ENCODE results near the gene DNAH17. TPM values are rescaled to one million over a fixed set of nuclear protein-coding genes. Genes with fewer than 3 reads are reported as not detected.
"Not testable (repeated sequence)": the region's sequence is repeated elsewhere in the genome, so short reads cannot be mapped to it uniquely, and the experiment has no call there.

DNAH17 gene
- total RNA-seq, 4 donors from 2014 or later = under 0.01 TPM; not detected in 2

GRCh38 chr17:78504156-78504925, 72.9 kb downstream of the DNAH17 start:
- Histone ChIP-seq H3K27me3 (no peaks in the 10 kb centered on the region), H3K9me3 (no peaks in the 10 kb centered on the region), H3K4me1 (no peaks in the 10 kb centered on the region), H3K27ac (no peak overlapping the region), H3K4me3 (no peak overlapping the region), H3K36me3 (no peaks in the 10 kb centered on the region)
- TF ChIP-seq POLR2A (IDR thresholded peaks at IDR 0.05) (no peak), EP300 (IDR thresholded peaks at IDR 0.05) (no peak), CTCF (IDR thresholded peaks at IDR 0.05) (no peak)
- DNase-seq (ENCODE audit: low spot score in 2 of 2) = no peak
- WGBS, 2 donors = 85 to 86% methylated on average over 21 of the region's 21 CpGs

- H3K27me3 ChIP-seq; H3K27ac ChIP-seq; H3K4me3 ChIP-seq; H3K9me3 ChIP-seq; DNase-seq (ENCODE audit: low spot score in 2 of 2); H3K36me3 ChIP-seq; H3K4me1 ChIP-seq: not testable (repeated sequence)
- 91 to 97% methylated on average over 11 of the region's 11 CpGs for WGBS, 2 donors
Measured at GRCh38 chr17:78503388-78503787, 73.8 kb downstream of the DNAH17 start.

GRCh38 chr17:78502611-78503148, 74.5 kb downstream of the DNAH17 start:
- TF ChIP-seq CTCF (IDR thresholded peaks at IDR 0.05) (no peak), POLR2A (IDR thresholded peaks at IDR 0.05) (no peak), EP300 (IDR thresholded peaks at IDR 0.05) (no peak)
- no peaks in the 10 kb centered on the region for H3K4me1 ChIP-seq
- no peaks in the 10 kb centered on the region for H3K27me3 ChIP-seq
- no peak overlapping the region for H3K27ac ChIP-seq
- DNase-seq (ENCODE audit: low spot score in 2 of 2) = no peak
- no peak overlapping the region for H3K4me3 ChIP-seq
- H3K36me3 ChIP-seq = no peaks in the 10 kb centered on the region
- 90 to 91% methylated on average over 25 of the region's 25 CpGs for WGBS, 2 donors
- H3K9me3 ChIP-seq = no peaks in the 10 kb centered on the region

- WGBS, 2 donors = 85 to 96% methylated on average over 15 to 22 of the region's 27 CpGs
- TF ChIP-seq POLR2A (IDR thresholded peaks at IDR 0.05) (no peak), CTCF (IDR thresholded peaks at IDR 0.05) (no peak), EP300 (IDR thresholded peaks at IDR 0.05) (no peak)
- H3K4me3 ChIP-seq = no peak overlapping the region
- no peaks in the 10 kb centered on the region for H3K27me3 ChIP-seq
- H3K9me3 ChIP-seq = no peaks in the 10 kb centered on the region
- no peak for DNase-seq (ENCODE audit: low spot score in 2 of 2)
- H3K4me1 ChIP-seq = no peaks in the 10 kb centered on the region
- no peak overlapping the region for H3K27ac ChIP-seq
- H3K36me3 ChIP-seq = no peaks in the 10 kb centered on the region
Measured at GRCh38 chr17:78501241-78502036, 75.8 kb downstream of the DNAH17 start.

- no peak overlapping the region for H3K4me3 ChIP-seq
- no peaks in the 10 kb centered on the region for H3K36me3 ChIP-seq
- WGBS, 2 donors = 91% methylated on average over 5 to 7 of the region's 7 CpGs
- DNase-seq (ENCODE audit: low spot score in 2 of 2) = no peak
- TF ChIP-seq CTCF (IDR thresholded peaks at IDR 0.05) (no peak), POLR2A (IDR thresholded peaks at IDR 0.05) (no peak), EP300 (IDR thresholded peaks at IDR 0.05) (no peak)
- H3K27ac ChIP-seq = no peak overlapping the region
- H3K27me3 ChIP-seq = no peaks in the 10 kb centered on the region
- H3K9me3 ChIP-seq = no peaks in the 10 kb centered on the region
- H3K4me1 ChIP-seq = no peaks in the 10 kb centered on the region
Measured at GRCh38 chr17:78500806-78501205, 76.4 kb downstream of the DNAH17 start.
